ENCODE data around the gene PROZ.

PROZ gene

DNA sequence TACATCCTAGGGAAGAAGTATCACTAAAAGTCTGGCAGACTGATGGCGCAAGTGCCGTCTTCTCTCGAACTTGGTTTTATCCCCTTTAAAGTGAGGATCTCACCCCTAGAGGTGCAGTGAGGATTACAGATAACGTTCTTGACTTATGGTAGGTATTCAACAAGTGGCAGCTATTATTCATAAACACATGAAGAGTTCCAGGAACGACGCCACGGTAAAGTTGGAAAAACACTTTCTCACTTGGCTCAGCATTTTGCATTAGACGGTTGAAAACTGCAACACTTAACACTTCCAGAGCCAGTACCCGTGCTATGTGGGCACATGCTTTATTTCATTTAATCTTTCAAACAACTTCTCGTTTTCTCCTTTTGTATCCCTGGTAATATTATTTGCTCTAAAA is 8.7 kb downstream of the PROZ start:
- peaks cover 48% of the 10 kb centered on the region for H3K36me3 ChIP-seq (ENCODE audit: insufficient read depth, insufficient read length, low read length)
- H3K27me3 ChIP-seq (ENCODE audit: insufficient read depth, insufficient read length), result peaks cover 11% of the 10 kb centered on the region
- TF ChIP-seq YY1 (IDR thresholded peaks at IDR 0.05; ENCODE audit: insufficient read depth, insufficient read length) (no peak), SUZ12 (IDR thresholded peaks at IDR 0.05; ENCODE audit: extremely low read depth, insufficient read depth, insufficient read length) (no peak), ZNF274 (IDR thresholded peaks at IDR 0.05; ENCODE audit: low read depth, low read length) (no peak)
- H3K4me1 ChIP-seq (ENCODE audit: insufficient read depth, insufficient read length), result no peaks in the 10 kb centered on the region
- no peak overlapping the region for H3K9ac ChIP-seq (ENCODE audit: insufficient read length, low read depth)
- no peaks in the 10 kb centered on the region for H3K9me3 ChIP-seq (ENCODE audit: insufficient read depth, low read length)
- no peak for DNase-seq (ENCODE audit: low read depth, low spot score)
- H3K4me3 ChIP-seq (ENCODE audit: insufficient read length, low read depth), result no peak overlapping the region

DNA sequence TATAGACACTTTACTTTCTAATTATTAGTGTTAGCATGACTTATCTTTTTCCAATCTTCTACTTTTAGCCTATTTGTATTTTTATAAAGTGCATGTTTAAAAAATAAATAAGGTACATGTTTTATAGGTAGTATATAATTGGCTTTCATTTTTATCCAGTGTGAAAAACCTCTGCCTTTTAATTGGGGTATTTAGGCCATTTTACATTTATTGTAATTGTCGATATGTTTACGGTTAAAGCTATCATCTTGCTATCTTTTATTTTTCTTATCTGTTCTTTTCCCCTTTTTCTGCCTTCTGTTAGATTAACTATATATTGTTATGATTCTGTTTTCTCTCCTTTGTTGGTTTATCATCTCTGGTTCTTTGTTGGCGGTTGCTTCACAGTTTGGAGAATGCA is 9.1 kb downstream of the PROZ start:
- no peaks in the 10 kb centered on the region for H3K4me1 ChIP-seq (ENCODE audit: insufficient read depth, insufficient read length)
- H3K4me3 ChIP-seq (ENCODE audit: insufficient read length, low read depth), result no peak overlapping the region
- no peak for TF ChIP-seq ZNF274 (IDR thresholded peaks at IDR 0.05; ENCODE audit: low read depth, low read length)
- no peak for TF ChIP-seq SUZ12 (IDR thresholded peaks at IDR 0.05; ENCODE audit: extremely low read depth, insufficient read depth, insufficient read length)
- no peak for TF ChIP-seq YY1 (IDR thresholded peaks at IDR 0.05; ENCODE audit: insufficient read depth, insufficient read length)
- no peaks in the 10 kb centered on the region for H3K9me3 ChIP-seq (ENCODE audit: insufficient read depth, low read length)
- no peak for DNase-seq (ENCODE audit: low read depth, low spot score)
- peaks cover 10% of the 10 kb centered on the region for H3K27me3 ChIP-seq (ENCODE audit: insufficient read depth, insufficient read length)
- no peak overlapping the region for H3K9ac ChIP-seq (ENCODE audit: insufficient read length, low read depth)
- peaks cover 52% of the 10 kb centered on the region for H3K36me3 ChIP-seq (ENCODE audit: insufficient read depth, insufficient read length, low read length)

DNA sequence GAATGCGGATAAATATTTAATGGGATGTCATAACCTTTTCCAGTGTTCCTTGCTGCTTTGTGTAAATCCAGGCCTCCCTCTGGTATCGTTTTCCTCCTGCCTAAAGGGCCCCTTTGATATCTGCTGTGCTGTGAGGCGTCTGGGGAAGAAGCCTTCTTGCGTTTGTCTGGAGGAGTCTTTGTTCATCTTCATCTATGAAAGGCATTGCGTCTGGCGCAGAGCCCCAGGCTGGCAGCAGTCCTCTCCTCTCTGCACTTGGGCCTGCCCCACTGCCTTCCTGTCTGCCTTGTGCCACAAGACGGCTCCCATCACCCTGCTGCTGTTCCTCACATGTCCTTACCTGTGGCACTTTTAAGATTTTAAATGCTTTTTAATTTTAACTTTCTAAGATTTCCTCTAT is 9.8 kb downstream of the PROZ start:
- TF ChIP-seq SUZ12 (IDR thresholded peaks at IDR 0.05; ENCODE audit: extremely low read depth, insufficient read depth, insufficient read length) (no peak), YY1 (IDR thresholded peaks at IDR 0.05; ENCODE audit: insufficient read depth, insufficient read length) (no peak), ZNF274 (IDR thresholded peaks at IDR 0.05; ENCODE audit: low read depth, low read length) (no peak)
- H3K4me1 ChIP-seq (ENCODE audit: insufficient read depth, insufficient read length), result no peaks in the 10 kb centered on the region
- H3K9ac ChIP-seq (ENCODE audit: insufficient read length, low read depth), result no peak overlapping the region
- H3K9me3 ChIP-seq (ENCODE audit: insufficient read depth, low read length), result no peaks in the 10 kb centered on the region
- no peak overlapping the region for H3K4me3 ChIP-seq (ENCODE audit: insufficient read length, low read depth)
- DNase-seq (ENCODE audit: low read depth, low spot score), result no peak
- peaks cover 4% of the 10 kb centered on the region for H3K27me3 ChIP-seq (ENCODE audit: insufficient read depth, insufficient read length)
- peaks cover 59% of the 10 kb centered on the region for H3K36me3 ChIP-seq (ENCODE audit: insufficient read depth, insufficient read length, low read length)

DNA sequence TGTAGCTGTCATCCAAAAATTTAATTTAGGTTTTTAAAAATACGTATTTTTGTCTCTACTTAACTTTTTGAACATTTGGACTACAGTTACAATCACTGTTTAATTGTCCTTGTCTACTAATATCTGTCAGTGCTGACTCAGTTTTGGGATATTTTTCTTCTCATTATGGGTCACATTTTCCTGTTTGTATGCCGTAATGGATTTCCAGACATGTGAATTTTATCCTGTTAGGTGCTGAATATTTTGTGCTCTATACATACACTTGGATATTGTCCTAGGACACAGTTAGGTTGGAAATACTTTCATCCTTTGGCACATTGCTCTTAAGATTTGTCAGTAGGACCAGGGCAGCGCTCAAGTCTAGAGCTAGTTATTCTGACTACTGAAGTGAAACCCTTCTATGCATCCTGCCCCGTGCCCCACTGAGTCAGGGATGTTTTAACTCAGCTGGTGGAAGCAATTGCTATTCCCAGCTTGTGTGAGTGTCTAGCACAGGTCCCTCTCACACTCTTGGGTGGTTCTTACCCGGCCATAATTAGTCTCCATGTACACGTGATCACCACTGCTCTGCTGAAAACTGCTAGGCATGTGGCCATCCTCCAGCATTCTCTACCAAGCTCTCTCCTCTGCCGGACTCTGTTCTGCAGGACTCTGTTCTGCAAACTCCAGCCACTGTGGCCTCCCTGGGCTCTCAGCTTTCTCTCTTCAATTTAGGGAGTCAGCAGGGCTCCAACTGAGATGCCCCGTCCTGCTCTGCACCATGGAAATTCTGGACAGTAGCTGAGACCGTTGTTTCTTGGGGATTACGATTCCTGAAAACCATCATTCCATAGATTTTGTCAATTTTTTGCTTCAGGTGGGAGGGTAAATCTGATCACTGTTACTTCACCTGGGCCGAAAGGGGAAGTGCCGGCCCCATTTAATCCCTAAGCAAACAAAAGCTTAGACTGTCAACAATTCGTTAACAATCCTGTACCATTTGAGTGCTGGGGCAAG is 11.1 kb downstream of the PROZ start:
- Histone ChIP-seq H3K4me3 (ENCODE audit: insufficient read length, low read depth) (no peak overlapping the region), H3K9me3 (ENCODE audit: insufficient read depth, low read length) (no peaks in the 10 kb centered on the region), H3K27me3 (ENCODE audit: insufficient read depth, insufficient read length) (no peaks in the 10 kb centered on the region), H3K9ac (ENCODE audit: insufficient read length, low read depth) (no peak overlapping the region), H3K4me1 (ENCODE audit: insufficient read depth, insufficient read length) (no peaks in the 10 kb centered on the region), H3K36me3 (ENCODE audit: insufficient read depth, insufficient read length, low read length) (peaks cover 65% of the 10 kb centered on the region)
- no peak for DNase-seq (ENCODE audit: low read depth, low spot score)
- TF ChIP-seq ZNF274 (IDR thresholded peaks at IDR 0.05; ENCODE audit: low read depth, low read length) (no peak), SUZ12 (IDR thresholded peaks at IDR 0.05; ENCODE audit: extremely low read depth, insufficient read depth, insufficient read length) (no peak), YY1 (IDR thresholded peaks at IDR 0.05; ENCODE audit: insufficient read depth, insufficient read length) (no peak)

DNA sequence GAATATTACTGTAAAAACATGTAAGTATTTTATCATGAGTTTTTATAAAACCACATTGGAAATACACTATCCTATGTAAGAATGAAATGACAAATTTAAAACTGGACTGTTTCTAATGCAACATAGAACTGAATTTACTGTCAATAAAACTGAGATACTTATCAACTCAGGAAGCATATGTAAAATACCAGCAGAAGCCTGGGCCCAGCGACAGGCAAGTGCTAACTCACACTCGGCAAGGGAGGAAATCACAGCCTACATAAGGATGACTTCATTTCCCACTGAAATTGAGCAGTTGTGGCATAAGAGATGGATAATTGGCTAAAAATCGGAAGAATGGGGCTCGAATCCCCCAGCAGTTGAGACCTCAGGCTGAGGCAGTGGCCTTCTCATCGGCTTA is 12.1 kb downstream of the PROZ start:
- H3K9me3 ChIP-seq (ENCODE audit: insufficient read depth, low read length), result no peaks in the 10 kb centered on the region
- H3K4me1 ChIP-seq (ENCODE audit: insufficient read depth, insufficient read length), result no peaks in the 10 kb centered on the region
- no peak for DNase-seq (ENCODE audit: low read depth, low spot score)
- H3K36me3 ChIP-seq (ENCODE audit: insufficient read depth, insufficient read length, low read length), result peaks cover 69% of the 10 kb centered on the region
- TF ChIP-seq ZNF274 (IDR thresholded peaks at IDR 0.05; ENCODE audit: low read depth, low read length), result no peak
- no peak for TF ChIP-seq YY1 (IDR thresholded peaks at IDR 0.05; ENCODE audit: insufficient read depth, insufficient read length)
- no peak for TF ChIP-seq SUZ12 (IDR thresholded peaks at IDR 0.05; ENCODE audit: extremely low read depth, insufficient read depth, insufficient read length)
- no peaks in the 10 kb centered on the region for H3K27me3 ChIP-seq (ENCODE audit: insufficient read depth, insufficient read length)
- no peak overlapping the region for H3K4me3 ChIP-seq (ENCODE audit: insufficient read length, low read depth)
- H3K9ac ChIP-seq (ENCODE audit: insufficient read length, low read depth), result no peak overlapping the region

DNA sequence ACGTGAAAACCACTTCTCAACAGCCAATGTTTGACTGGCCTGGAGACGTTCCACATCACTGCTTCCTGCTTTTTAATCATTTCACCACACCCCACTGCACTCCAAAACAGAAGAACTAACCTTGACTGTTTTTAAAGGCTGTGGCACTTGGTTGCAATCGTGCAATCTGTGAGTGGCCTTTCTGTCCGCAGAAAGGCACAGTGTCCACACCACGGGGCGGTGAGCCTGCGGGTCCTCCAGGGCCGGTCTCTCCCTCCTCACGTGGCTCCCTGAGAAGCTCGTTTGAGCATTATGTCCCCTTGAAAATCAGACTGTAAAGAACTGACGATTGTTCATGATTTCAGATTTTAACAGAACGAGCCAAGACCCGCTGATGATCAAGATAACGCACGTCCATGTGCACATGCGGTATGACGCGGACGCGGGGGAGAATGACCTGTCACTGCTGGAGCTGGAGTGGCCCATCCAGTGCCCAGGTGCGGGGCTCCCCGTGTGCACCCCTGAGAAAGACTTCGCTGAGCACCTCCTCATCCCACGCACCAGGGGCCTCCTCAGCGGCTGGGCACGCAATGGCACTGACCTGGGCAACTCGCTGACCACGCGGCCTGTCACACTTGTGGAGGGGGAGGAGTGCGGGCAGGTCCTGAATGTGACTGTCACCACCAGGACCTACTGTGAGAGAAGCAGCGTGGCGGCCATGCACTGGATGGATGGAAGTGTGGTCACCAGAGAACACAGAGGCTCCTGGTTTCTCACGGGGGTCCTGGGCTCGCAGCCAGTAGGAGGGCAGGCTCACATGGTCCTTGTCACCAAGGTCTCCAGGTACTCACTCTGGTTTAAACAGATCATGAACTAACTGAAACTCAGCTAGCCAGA is 13.0 kb downstream of the PROZ start:
- Histone ChIP-seq H3K4me1 (ENCODE audit: insufficient read depth, insufficient read length) (no peaks in the 10 kb centered on the region), H3K9me3 (ENCODE audit: insufficient read depth, low read length) (no peaks in the 10 kb centered on the region), H3K4me3 (ENCODE audit: insufficient read length, low read depth) (no peak overlapping the region), H3K36me3 (ENCODE audit: insufficient read depth, insufficient read length, low read length) (peaks cover 75% of the 10 kb centered on the region), H3K27me3 (ENCODE audit: insufficient read depth, insufficient read length) (no peaks in the 10 kb centered on the region), H3K9ac (ENCODE audit: insufficient read length, low read depth) (no peak overlapping the region)
- no peak for DNase-seq (ENCODE audit: low read depth, low spot score)
- TF ChIP-seq ZNF274 (IDR thresholded peaks at IDR 0.05; ENCODE audit: low read depth, low read length) (no peak), SUZ12 (IDR thresholded peaks at IDR 0.05; ENCODE audit: extremely low read depth, insufficient read depth, insufficient read length) (no peak), YY1 (IDR thresholded peaks at IDR 0.05; ENCODE audit: insufficient read depth, insufficient read length) (no peak)

All from NT2/D1 (cell line).